Measurements from ENCODE around the gene CMTM7. TPM values are rescaled to one million over a fixed set of nuclear protein-coding genes. Genes with fewer than 3 reads are reported as not detected.

CMTM7 gene
- total RNA-seq, 1 donor: 8.2 TPM

DNA sequence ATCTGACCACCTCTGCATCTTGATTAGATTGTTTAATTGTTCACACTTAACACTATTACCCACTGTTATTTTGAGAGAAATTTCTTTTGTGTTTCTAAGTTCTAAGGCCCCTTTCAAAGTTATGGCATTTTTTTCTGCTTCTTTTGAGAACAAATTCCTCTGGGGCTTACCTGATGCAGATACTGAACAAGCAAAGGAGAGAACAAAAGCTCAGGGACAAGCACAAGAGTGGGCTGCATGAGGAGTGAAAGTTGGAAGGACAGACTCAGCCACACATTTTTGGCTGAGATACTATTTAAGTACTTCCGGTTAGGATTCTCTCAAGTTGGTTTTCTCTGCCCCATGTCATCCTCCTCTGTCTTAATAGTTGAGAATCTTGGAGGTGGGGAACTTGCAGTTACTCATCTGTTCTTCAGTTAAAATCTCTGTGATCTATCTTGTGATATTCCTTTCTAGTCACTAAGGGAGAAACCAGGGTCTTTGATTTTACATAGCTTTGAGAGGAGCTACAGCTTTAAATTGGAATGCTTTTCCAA is 56.3 kb downstream of the CMTM7 start:
- TF ChIP-seq, protein P1, sequence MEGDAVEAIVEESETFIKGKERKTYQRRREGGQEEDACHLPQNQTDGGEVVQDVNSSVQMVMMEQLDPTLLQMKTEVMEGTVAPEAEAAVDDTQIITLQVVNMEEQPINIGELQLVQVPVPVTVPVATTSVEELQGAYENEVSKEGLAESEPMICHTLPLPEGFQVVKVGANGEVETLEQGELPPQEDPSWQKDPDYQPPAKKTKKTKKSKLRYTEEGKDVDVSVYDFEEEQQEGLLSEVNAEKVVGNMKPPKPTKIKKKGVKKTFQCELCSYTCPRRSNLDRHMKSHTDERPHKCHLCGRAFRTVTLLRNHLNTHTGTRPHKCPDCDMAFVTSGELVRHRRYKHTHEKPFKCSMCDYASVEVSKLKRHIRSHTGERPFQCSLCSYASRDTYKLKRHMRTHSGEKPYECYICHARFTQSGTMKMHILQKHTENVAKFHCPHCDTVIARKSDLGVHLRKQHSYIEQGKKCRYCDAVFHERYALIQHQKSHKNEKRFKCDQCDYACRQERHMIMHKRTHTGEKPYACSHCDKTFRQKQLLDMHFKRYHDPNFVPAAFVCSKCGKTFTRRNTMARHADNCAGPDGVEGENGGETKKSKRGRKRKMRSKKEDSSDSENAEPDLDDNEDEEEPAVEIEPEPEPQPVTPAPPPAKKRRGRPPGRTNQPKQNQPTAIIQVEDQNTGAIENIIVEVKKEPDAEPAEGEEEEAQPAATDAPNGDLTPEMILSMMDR (IDR thresholded peaks at IDR 0.05; ENCODE audit: insufficient read depth, low read depth, low read length): no peak
- no peak overlapping the region for H3K4me3 ChIP-seq (ENCODE audit: low read depth, low read length)
- DNase-seq (ENCODE audit: low read depth): no peak

GRCh38 chr3:32448686-32449474 is 57.2 kb downstream of the CMTM7 start:
- no peak overlapping the region for H3K4me3 ChIP-seq (ENCODE audit: low read depth, low read length)
- TF ChIP-seq, protein P1 (IDR thresholded peaks at IDR 0.05; ENCODE audit: insufficient read depth, low read depth, low read length): no peak
- no peak for DNase-seq (ENCODE audit: low read depth)

DNA sequence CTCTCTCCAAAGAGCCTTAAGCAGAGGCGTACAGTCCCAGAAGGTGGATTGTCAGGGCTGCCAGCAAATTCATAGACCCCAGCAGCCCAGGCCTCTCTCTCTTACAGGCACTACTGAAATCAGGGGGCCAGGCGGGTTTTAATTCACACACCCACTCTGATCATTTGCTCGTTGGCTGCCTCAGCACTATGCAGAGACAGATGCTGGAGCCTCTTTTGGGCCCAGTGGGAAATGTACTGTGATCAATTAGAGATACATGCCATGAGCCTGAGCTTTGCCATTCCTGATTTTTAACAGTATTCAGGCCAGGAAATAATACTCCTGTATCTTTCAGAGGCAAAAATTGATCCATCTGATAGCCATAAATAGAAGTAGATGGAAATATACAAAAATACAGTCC is 58.0 kb downstream of the CMTM7 start:
- TF ChIP-seq, protein P1 (IDR thresholded peaks at IDR 0.05; ENCODE audit: insufficient read depth, low read depth, low read length): no peak
- no peak overlapping the region for H3K4me3 ChIP-seq (ENCODE audit: low read depth, low read length)
- DNase-seq (ENCODE audit: low read depth): no peak

GRCh38 chr3:32450426-32450825 is 58.8 kb downstream of the CMTM7 start:
- no peak overlapping the region for H3K4me3 ChIP-seq (ENCODE audit: low read depth, low read length)
- no peak for DNase-seq (ENCODE audit: low read depth)
- TF ChIP-seq, protein P1 (IDR thresholded peaks at IDR 0.05; ENCODE audit: insufficient read depth, low read depth, low read length): no peak

DNA sequence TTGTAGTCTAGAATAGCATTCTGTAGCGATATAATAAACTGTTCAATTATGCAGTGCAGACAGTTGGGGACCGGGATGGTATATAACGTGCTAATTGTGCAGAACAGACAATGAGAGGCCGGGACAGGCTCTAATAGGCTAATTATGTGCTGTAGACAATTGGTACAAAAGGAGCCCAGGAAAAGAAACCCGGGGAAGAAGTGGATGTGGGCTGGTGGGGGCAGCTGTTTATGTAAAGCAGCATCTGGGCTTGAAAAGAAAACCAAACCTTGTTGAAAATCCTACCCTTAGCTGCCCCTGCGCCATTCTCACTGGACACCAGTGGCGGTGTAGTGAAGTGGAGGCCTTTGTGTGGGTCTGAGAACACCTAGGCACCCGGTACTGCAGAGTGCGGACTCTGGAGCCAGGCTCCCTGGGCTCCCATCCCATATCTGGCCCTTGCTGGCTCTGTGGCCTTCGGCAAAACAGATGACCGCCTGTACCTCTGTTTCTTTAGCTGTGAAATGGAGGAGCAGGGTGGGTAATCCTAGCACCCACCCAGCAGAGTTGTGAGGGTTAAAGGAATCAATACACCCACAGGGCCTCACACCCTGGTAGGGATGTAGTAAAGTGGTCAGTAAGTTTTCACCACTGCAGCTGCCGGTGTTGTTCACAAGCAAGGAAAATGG is 59.5 kb downstream of the CMTM7 start:
- no peak for DNase-seq (ENCODE audit: low read depth)
- TF ChIP-seq, protein P1 (IDR thresholded peaks at IDR 0.05; ENCODE audit: insufficient read depth, low read depth, low read length): no peak
- no peak overlapping the region for H3K4me3 ChIP-seq (ENCODE audit: low read depth, low read length)

DNA sequence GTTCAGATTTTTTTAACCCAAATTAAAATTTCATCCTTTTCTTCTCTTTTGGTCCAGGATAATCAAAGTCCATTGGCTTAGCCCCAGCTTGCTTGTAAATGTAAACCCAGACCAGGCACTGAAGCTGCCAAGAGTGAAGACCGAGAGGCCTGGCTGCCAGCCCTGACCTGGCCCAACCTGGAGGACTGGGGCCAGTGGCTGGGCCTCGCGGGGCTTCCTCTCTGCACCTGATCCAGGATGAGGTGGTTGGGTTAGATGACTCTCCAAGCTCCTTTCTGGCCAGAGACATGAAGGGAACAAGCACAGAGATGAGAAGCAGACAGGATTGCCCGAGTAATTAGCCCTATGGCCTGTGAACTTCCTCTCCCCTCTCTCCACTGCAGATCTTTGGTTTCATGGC is 60.4 kb downstream of the CMTM7 start:
- TF ChIP-seq, protein P1 (IDR thresholded peaks at IDR 0.05; ENCODE audit: insufficient read depth, low read depth, low read length): no peak
- no peak overlapping the region for H3K4me3 ChIP-seq (ENCODE audit: low read depth, low read length)
- DNase-seq (ENCODE audit: low read depth): no peak

Data from fibroblast of villous mesenchyme (primary cell).